ENCODE data around the gene GREM2. TPM values are rescaled to one million over a fixed set of nuclear protein-coding genes. Genes with fewer than 3 reads are reported as not detected.

The GREM2 gene
- total and polyA plus RNA-seq, 2 of the 4 experiments (the other 2 are of a cell fraction): 3.0 to 14.2 TPM

DNA sequence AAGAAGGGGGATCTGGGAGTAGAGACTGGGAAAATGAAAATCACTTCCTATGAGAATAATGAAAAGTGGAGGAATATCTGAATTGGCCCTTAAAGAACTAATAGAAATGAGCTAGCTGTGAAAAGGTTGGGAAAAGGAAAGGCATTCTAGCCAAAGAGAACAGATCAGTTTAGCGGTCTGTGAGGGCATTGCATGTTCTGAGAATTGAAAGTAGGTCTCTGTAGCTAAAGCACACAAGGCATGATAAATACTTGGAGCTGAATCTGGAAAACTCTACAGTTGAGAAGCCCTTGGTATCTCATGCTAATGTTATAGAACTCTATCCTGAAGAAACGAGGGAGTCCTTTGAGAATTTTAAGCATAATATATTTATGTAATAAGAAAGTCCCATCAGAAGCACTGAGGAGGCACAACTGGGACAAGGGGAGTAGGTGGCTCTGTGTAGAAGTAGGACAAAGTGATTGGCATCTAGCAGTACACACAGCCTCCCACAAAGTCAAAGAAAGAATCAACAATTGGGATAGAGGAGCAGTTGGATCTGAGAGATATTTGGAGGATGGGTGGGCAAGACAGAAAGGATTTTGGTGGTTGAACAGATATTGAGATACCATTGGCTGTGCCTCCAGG lies 78.7 kb downstream of the GREM2 start:
- in situ Hi-C loops (cut with MboI; ENCODE audit: low sequenced_read_pairs): no loop called here
- ChIA-PET CTCF (no interaction called here), POLR2A (ENCODE audit: unreplicated experiment) (no interaction called here)
- Histone ChIP-seq H3K14ac (replicated peaks; ENCODE audit: low read depth, low read length) (no peak overlapping the region), H2AK9ac (replicated peaks; ENCODE audit: low read depth, low read length, poor library complexity) (no peak overlapping the region), H4K91ac (ENCODE audit: insufficient read depth, low read depth, low read length) (no peak overlapping the region), H3K23ac (ENCODE audit: low read depth, low read length) (no peak overlapping the region), H3K4me3 (ENCODE audit: insufficient read depth, low read depth, low read length) (no peak overlapping the region), H2AK5ac (ENCODE audit: low read depth, low read length) (no peak overlapping the region), H3K9me3 (ENCODE audit: control insufficient read depth, insufficient read depth, low read length) (no peaks in the 10 kb centered on the region), H3K79me1 (ENCODE audit: low read depth in 1 of 2, low read length in 2 of 2) (0 out of 4 replicates have a peak, but pooled peaks cover 0 to 4% of the 10 kb centered on the region in 2 experiments), H3K4ac (ENCODE audit: low read depth, low read length) (no peak overlapping the region), H4K5ac (ENCODE audit: low read depth, low read length) (no peak overlapping the region), H3K4me1 (ENCODE audit: control insufficient read depth, insufficient read depth, low read length) (no peaks in the 10 kb centered on the region), H3K18ac (ENCODE audit: low read depth, low read length) (no peak overlapping the region), H2BK20ac (ENCODE audit: low read depth, low read length) (no peak overlapping the region), H2BK15ac (ENCODE audit: low read depth, low read length) (no peak overlapping the region), H4K8ac (ENCODE audit: low read depth in 2 of 2, low read length in 2 of 2) (no peak overlapping the region), H2AFZ (replicated peaks; ENCODE audit: low read length, poor library complexity) (no peak overlapping the region), H3K36me3 (ENCODE audit: control insufficient read depth, insufficient read depth, low read length) (no peaks in the 10 kb centered on the region), H3K4me2 (ENCODE audit: low read depth, low read length) (no peak overlapping the region), H2BK5ac (ENCODE audit: low read depth, low read length, poor library complexity, severe bottlenecking) (no peak overlapping the region), H4K20me1 (ENCODE audit: insufficient read depth, low read length) (no peaks in the 10 kb centered on the region), H3K27ac (ENCODE audit: insufficient read depth, low read length) (no peak overlapping the region), H2BK120ac (ENCODE audit: low read depth, low read length) (no peak overlapping the region), H3K56ac (ENCODE audit: extremely low read depth, insufficient read depth, low read length) (no peak overlapping the region), H3K9ac (ENCODE audit: low read depth, low read length) (no peak overlapping the region), H3K9me1 (ENCODE audit: insufficient read depth, low read length) (no peaks in the 10 kb centered on the region), H3K27me3 (ENCODE audit: control insufficient read depth, insufficient read depth, low read length) (no peaks in the 10 kb centered on the region)
- DNase-seq: no peak
- TF ChIP-seq MAZ (IDR thresholded peaks at IDR 0.05; ENCODE audit: borderline replicate concordance, low read depth, low read length) (no peak), FOS (IDR thresholded peaks at IDR 0.05; ENCODE audit: low read depth, low read length) (no peak)
- BruUV-seq (replicated peaks): no TSS peak
- dilution Hi-C loops (cut with HindIII; ENCODE audit: low sequenced_read_pairs, unreplicated experiment): no loop called here
- intact Hi-C loops (cut with micrococcal nuclease): no loop called here
- WGBS, 2 experiments (ENCODE audit: extremely low coverage in 2 of 2, insufficient read length in 1 of 2): no CpG with 5 or more reads among the region's 2 CpGs
- ATAC-seq (ENCODE audit: low read depth): no peak

Data from IMR-90 (cell line).